ENCODE data around the gene PLK1. TPM values are rescaled to one million over a fixed set of nuclear protein-coding genes. Genes with fewer than 3 reads are reported as not detected.

The PLK1 gene
- 13.5 and 19.9 TPM in 2 replicates for total RNA-seq

GRCh38 chr16:23678430-23679273 lies at the start of gene PLK1:
PLK1 (plus strand) TSS chr16:23678889; CDS start chr16:23678933, 44 bp downstream.

GRCh38 chr16:23640931-23641765 lies 37.5 kb upstream of the PLK1 start, which contains the start of the genes DCTN5 and PALB2:
DCTN5 (plus strand) TSS chr16:23641466; CDS start chr16:23641543, 77 bp downstream.
PALB2 (minus strand) TSS chr16:23641310; CDS start chr16:23641157, 153 bp downstream.

GRCh38 chr16:23712976-23713375 lies 34.3 kb downstream of the PLK1 start, which contains the start of gene ERN2:
ERN2 (minus strand) TSS chr16:23713222; CDS start chr16:23713187, 35 bp downstream.

Other genes with a start within 250 kb of the PLK1 start
- gene COG7, start 225.7 kb upstream of the PLK1 start, total RNA-seq, result 11.0 and 17.8 TPM in 2 replicates
- gene GGA2, start 168.4 kb upstream of the PLK1 start, total RNA-seq, result 17.8 and 22.9 TPM in 2 replicates
- 23.7 and 32.0 TPM in 2 replicates for gene EARS2, start 121.5 kb upstream of the PLK1 start, total RNA-seq
- gene UBFD1, start 121.2 kb upstream of the PLK1 start, total RNA-seq, result 85.2 and 122 TPM in 2 replicates
- gene NDUFAB1, start 82.6 kb upstream of the PLK1 start, total RNA-seq, result 86.8 and 90.1 TPM in 2 replicates
- gene PALB2, start 37.6 kb upstream of the PLK1 start, total RNA-seq, result 4.7 and 14.6 TPM in 2 replicates
- 39.5 and 53.8 TPM in 2 replicates for gene DCTN5, start 37.4 kb upstream of the PLK1 start, total RNA-seq
- 0.18 TPM in 1 of 2 replicates, not detected in the other for gene ERN2, start 34.3 kb downstream of the PLK1 start, total RNA-seq
- gene CHP2, start 76.1 kb downstream of the PLK1 start, total RNA-seq, result not detected in 2 replicates
- gene PRKCB, start 157.1 kb downstream of the PLK1 start, total RNA-seq, result not detected in 2 replicates